Neural progenitor cell (in vitro differentiated cells): ENCODE measurements around the gene TACO1. TPM values are rescaled to one million over a fixed set of nuclear protein-coding genes. Genes with fewer than 3 reads are reported as not detected.

Source experiments
- DNase-seq: peaks from one replicate; pipeline ENCODE4 v3.0.0-alpha.2; 2016; ENCODE audit warnings: low spot score
- H2AFZ ChIP-seq: fragments of 200-600 bp; sonication (generic); replicated peaks from 2 replicates; pipeline ENCODE4 v1.6.1; 2016; ENCODE audit warnings: antibody characterized with exemption
- H3F3A ChIP-seq: fragments of 200-600 bp; sonication (generic); 2 replicates; pipeline ENCODE4 v1.6.1; 2016; ENCODE audit warnings: antibody characterized with exemption, low read depth
- H3K27ac ChIP-seq: fragments of 200-600 bp; sonication (generic); 2 replicates; pipeline ENCODE4 v1.5.1; 2016; ENCODE audit warnings: mild to moderate bottlenecking
- H3K27me3 ChIP-seq: fragments of 200-600 bp; sonication (generic); 2 replicates; pipeline ENCODE4 v1.6.1; 2016; ENCODE audit warnings: mild to moderate bottlenecking, moderate library complexity
- H3K36me3 ChIP-seq: fragments of 200-600 bp; sonication (generic); 2 replicates; pipeline ENCODE4 v1.5.1; 2016
- H3K4me1 ChIP-seq: fragments of 200-600 bp; sonication (generic); 2 replicates; pipeline ENCODE4 v1.6.1; 2016; ENCODE audit warnings: mixed run types
- H3K4me2 ChIP-seq: fragments of 200-600 bp; sonication (generic); 2 replicates; pipeline ENCODE4 v1.6.1; 2016
- H3K4me3 ChIP-seq: fragments of 200-600 bp; sonication (generic); 2 replicates; pipeline ENCODE4 v1.5.1; 2016
- H3K79me2 ChIP-seq: fragments of 200-600 bp; sonication (generic); 2 replicates; pipeline ENCODE4 v1.6.1; 2016; ENCODE audit warnings: low read depth
- H3K9ac ChIP-seq: fragments of 200-600 bp; sonication (generic); 2 replicates; pipeline ENCODE4 v1.6.1; 2016
- H3K9me3 ChIP-seq: fragments of 200-600 bp; sonication (generic); 2 replicates; pipeline ENCODE4 v1.5.1; 2016; ENCODE audit warnings: low read depth
- H4K20me1 ChIP-seq: fragments of 200-600 bp; sonication (generic); 2 replicates; pipeline ENCODE4 v1.6.1; 2016; ENCODE audit warnings: low read depth
- H3K27ac Mint-ChIP-seq: 3 replicates; pipeline ENCODE4 v1.8.0; 2021; ENCODE audit warnings: mixed read lengths
- H3K27me3 Mint-ChIP-seq: 2 replicates; pipeline ENCODE4 v1.8.0; 2022; ENCODE audit warnings: low read depth, mild to moderate bottlenecking, inconsistent platforms, moderate library complexity, mixed read lengths; ENCODE audit not compliant: insufficient read depth
- H3K36me3 Mint-ChIP-seq: 3 replicates; pipeline ENCODE4 v1.8.0; 2021; ENCODE audit warnings: mixed read lengths
- H3K4me1 Mint-ChIP-seq: 3 replicates; pipeline ENCODE4 v1.8.0; 2021; ENCODE audit warnings: mixed read lengths
- H3K4me3 Mint-ChIP-seq: 3 replicates; pipeline ENCODE4 v1.8.0; 2021; ENCODE audit warnings: mild to moderate bottlenecking, moderate library complexity, mixed read lengths
- H3K9me3 Mint-ChIP-seq: 3 replicates; pipeline ENCODE4 v1.8.0; 2020; ENCODE audit warnings: mixed read lengths
- CTCF ChIP-seq: fragments of 200-600 bp; sonication (generic); IDR thresholded peaks from 2 replicates; pipeline ENCODE4 v1.5.1; 2017; ENCODE audit warnings: antibody characterized with exemption, mild to moderate bottlenecking
- EZH2 ChIP-seq: fragments of 200-600 bp; sonication (generic); IDR thresholded peaks from 2 replicates; pipeline ENCODE4 v1.6.1; 2017; ENCODE audit warnings: antibody characterized with exemption, mild to moderate bottlenecking, moderate library complexity
- EZH2phosphoT487 ChIP-seq: fragments of 200-600 bp; sonication (generic); IDR thresholded peaks from 2 replicates; pipeline ENCODE4 v1.6.1; 2017; ENCODE audit warnings: antibody characterized with exemption
- total RNA-seq: library from RNA; depleted of rRNA; stranded (reverse); fragments of >200 nt; gene quantifications from 2 replicates; pipeline ENCODE4 v1.2.3, GENCODE V29; 2015; ENCODE audit warnings: low replicate concordance

The TACO1 gene
- total RNA-seq, 1 donor from 2014 or later: 18.3 TPM

- Histone ChIP-seq H3K9me3 (no peaks in the 10 kb centered on the region), H3K4me2 (no peak overlapping the region), H3K4me1 (no peaks in the 10 kb centered on the region), H3K27me3 (no peaks in the 10 kb centered on the region), H3K36me3 (no peaks in the 10 kb centered on the region), H3K4me3 (no peak overlapping the region), H3K79me2 (no peaks in the 10 kb centered on the region), H3K9ac (no peak overlapping the region), H2AFZ (no peak overlapping the region), H3F3A (no peaks in the 10 kb centered on the region), H4K20me1 (no peaks in the 10 kb centered on the region), H3K27ac (no peak overlapping the region)
- DNase-seq: no peak
- Mint-ChIP-seq H3K36me3 (peaks cover 26% of the 10 kb centered on the region), H3K9me3 (no peaks in the 10 kb centered on the region), H3K4me1 (no peaks in the 10 kb centered on the region), H3K27ac (no peak overlapping the region), H3K4me3 (no peak overlapping the region), H3K27me3 (no peaks in the 10 kb centered on the region)
- TF ChIP-seq CTCF (no peak), EZH2 (no peak), EZH2phosphoT487 (no peak)
These were observed 11.0 kb upstream of the TACO1 start for GRCh38 chr17:63589646-63590045.

- Histone ChIP-seq H3K79me2 (no peaks in the 10 kb centered on the region), H3F3A (no peaks in the 10 kb centered on the region), H3K27ac (no peak overlapping the region), H3K36me3 (no peaks in the 10 kb centered on the region), H3K9ac (no peak overlapping the region), H3K4me2 (no peak overlapping the region), H3K4me1 (no peaks in the 10 kb centered on the region), H3K27me3 (no peaks in the 10 kb centered on the region), H3K4me3 (no peak overlapping the region), H4K20me1 (no peaks in the 10 kb centered on the region), H2AFZ (no peak overlapping the region), H3K9me3 (no peaks in the 10 kb centered on the region)
- H3K36me3 Mint-ChIP-seq: peaks cover 16% of the 10 kb centered on the region
- no peaks in the 10 kb centered on the region for H3K4me1 Mint-ChIP-seq
- no peak for TF ChIP-seq CTCF
- no peak for TF ChIP-seq EZH2phosphoT487
- no peak for TF ChIP-seq EZH2
- no peak overlapping the region for H3K4me3 Mint-ChIP-seq
- no peak for DNase-seq
- H3K27me3 Mint-ChIP-seq: no peaks in the 10 kb centered on the region
- H3K9me3 Mint-ChIP-seq: no peaks in the 10 kb centered on the region
- H3K27ac Mint-ChIP-seq: no peak overlapping the region
These were observed 7.9 kb upstream of the TACO1 start for GRCh38 chr17:63592797-63593196.

DNA sequence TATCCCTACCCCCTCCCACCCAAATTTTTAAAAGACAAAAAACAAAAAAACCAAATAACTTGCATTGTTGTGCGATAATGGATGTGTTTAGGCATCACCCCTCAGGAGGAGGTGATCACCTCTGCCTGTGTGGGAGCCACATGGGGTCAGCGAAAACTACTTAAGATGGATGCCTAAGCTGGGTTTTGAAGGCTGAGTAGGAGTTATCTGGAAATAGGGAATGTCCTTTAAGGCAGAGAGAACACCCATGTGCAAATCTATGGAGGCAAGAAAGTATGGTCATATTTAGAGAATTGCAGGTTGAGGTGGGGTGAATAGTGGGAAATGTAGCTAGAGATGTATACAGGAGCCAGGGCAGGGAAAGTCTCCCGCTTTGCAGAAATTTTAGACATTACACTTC is 5.6 kb upstream of the TACO1 start:
- H3F3A ChIP-seq: no peaks in the 10 kb centered on the region
- H3K36me3 Mint-ChIP-seq: peaks cover 4% of the 10 kb centered on the region
- peaks cover 2% of the 10 kb centered on the region for H3K27me3 Mint-ChIP-seq
- H3K27me3 ChIP-seq: no peaks in the 10 kb centered on the region
- H3K9me3 Mint-ChIP-seq: no peaks in the 10 kb centered on the region
- H3K4me2 ChIP-seq: no peak overlapping the region
- H2AFZ ChIP-seq: no peak overlapping the region
- no peak overlapping the region for H3K4me3 ChIP-seq
- no peaks in the 10 kb centered on the region for H3K9me3 ChIP-seq
- peak overlapping the region; percentile 10 for H3K27ac ChIP-seq
- no peak overlapping the region for H3K9ac ChIP-seq
- H3K27ac Mint-ChIP-seq: no peak overlapping the region
- H3K79me2 ChIP-seq: no peaks in the 10 kb centered on the region
- TF ChIP-seq EZH2 (no peak), CTCF (no peak), EZH2phosphoT487 (no peak)
- no peak overlapping the region for H3K4me3 Mint-ChIP-seq
- no peaks in the 10 kb centered on the region for H3K36me3 ChIP-seq
- peaks cover 2% of the 10 kb centered on the region for H3K4me1 ChIP-seq
- no peaks in the 10 kb centered on the region for H4K20me1 ChIP-seq
- no peak for DNase-seq
- H3K4me1 Mint-ChIP-seq: peaks cover 2% of the 10 kb centered on the region
